Transverse colon (tissue), 4 donors: ENCODE data around the gene BAIAP2.

Source experiments
- CTCF ChIP-seq, 5 experiments: fragments of 200-600 bp in 3 of 5; fragments of 450-650 bp in 2 of 5; sonication (generic) in 3 of 5; IDR thresholded peaks; 1 replicate in 2 of 5; 2 replicates in 3 of 5; pipeline ENCODE4 v1.5.1; 2016 to 2017; ENCODE audit warnings: antibody characterized with exemption in 5 of 5, inconsistent platforms in 3 of 5, mild to moderate bottlenecking in 2 of 5, moderate library complexity in 1 of 5
- EP300 ChIP-seq: sonication (generic); formaldehyde crosslinking; IDR thresholded peaks from one replicate; pipeline ENCODE4 v1.6.1; 2017; ENCODE audit warnings: antibody characterized with exemption, low read depth
- POLR2A ChIP-seq: fragments of 450-650 bp; IDR thresholded peaks from one replicate; pipeline ENCODE4 v1.6.1; 2016; ENCODE audit warnings: antibody characterized with exemption, mild to moderate bottlenecking, moderate library complexity
- POLR2AphosphoS5 ChIP-seq, 3 donors: sonication (generic); formaldehyde crosslinking; IDR thresholded peaks; one replicate each; pipeline ENCODE4 v1.6.1; 2016; ENCODE audit warnings: antibody characterized with exemption in 3 of 3

GRCh38 chr17:81071761-81072741, 37.1 kb downstream of the BAIAP2 start:
- TF ChIP-seq CTCF (IDR thresholded peaks at IDR 0.05) = no peak
- no peak for TF ChIP-seq POLR2A
- no peak for TF ChIP-seq EP300
- no peak for TF ChIP-seq POLR2AphosphoS5 (IDR thresholded peaks at IDR 0.05)
